Measurements from ENCODE around the gene TMEM178A. TPM values are rescaled to one million over a fixed set of nuclear protein-coding genes. Genes with fewer than 3 reads are reported as not detected.

TMEM178A gene
- total RNA-seq, 1 experiment from 2014 or later = 0.86 TPM

- H3K36me3 Mint-ChIP-seq (ENCODE audit: insufficient read depth, unreplicated experiment) = peaks cover 57% of the 10 kb centered on the region
- no peak for TF ChIP-seq CTCF (IDR thresholded peaks at IDR 0.05; ENCODE audit: unreplicated experiment)
- DNase-seq (ENCODE audit: unreplicated experiment) = no peak
- H3K27me3 Mint-ChIP-seq (ENCODE audit: insufficient read depth, unreplicated experiment) = no peaks in the 10 kb centered on the region
- POLR2A ChIA-PET = interaction anchor here (0.6 kb wide), 1 partner anchor 932 kb away, joined by 3 read pairs; no protein-coding TSS in a partner anchor
- CTCF ChIA-PET = interaction anchor here (0.5 to 2.5 kb wide), 4 partner anchors 18 to 675 kb away, joined by 3 to 11 read pairs (median 4); no protein-coding TSS in a partner anchor
- no peak overlapping the region for H3K4me3 Mint-ChIP-seq (ENCODE audit: unreplicated experiment)
- H3K27ac Mint-ChIP-seq (ENCODE audit: low read depth, unreplicated experiment) = no peak overlapping the region
- H3K4me1 Mint-ChIP-seq (ENCODE audit: insufficient read depth, unreplicated experiment) = peaks cover 15% of the 10 kb centered on the region
- H3K9me3 Mint-ChIP-seq (ENCODE audit: unreplicated experiment) = no peaks in the 10 kb centered on the region
- intact Hi-C loops (cut with micrococcal nuclease) = loop anchor here (5.0 kb wide), 1 partner anchor 785 kb away; no protein-coding TSS in a partner anchor
- no TSS peak for BruUV-seq (replicated peaks)
Measured at GRCh38 chr2:39732482-39732881, 66.8 kb downstream of the TMEM178A start.

GRCh38 chr2:39733070-39733674 is 67.5 kb downstream of the TMEM178A start:
- Mint-ChIP-seq H3K27me3 (ENCODE audit: insufficient read depth, unreplicated experiment) (no peaks in the 10 kb centered on the region), H3K9me3 (ENCODE audit: unreplicated experiment) (no peaks in the 10 kb centered on the region), H3K4me1 (ENCODE audit: insufficient read depth, unreplicated experiment) (peaks cover 20% of the 10 kb centered on the region), H3K27ac (ENCODE audit: low read depth, unreplicated experiment) (no peak overlapping the region), H3K4me3 (ENCODE audit: unreplicated experiment) (no peak overlapping the region), H3K36me3 (ENCODE audit: insufficient read depth, unreplicated experiment) (peaks cover 64% of the 10 kb centered on the region)
- DNase-seq (ENCODE audit: unreplicated experiment) = no peak
- intact Hi-C loops (cut with micrococcal nuclease) = loop anchor here (5.0 kb wide), 1 partner anchor 786 kb away; no protein-coding TSS in a partner anchor
- TF ChIP-seq CTCF (IDR thresholded peaks at IDR 0.05; ENCODE audit: unreplicated experiment) = no peak
- ChIA-PET POLR2A (interaction anchor here (1.4 kb wide), 1 partner anchor 13 kb away, joined by 4 read pairs; no protein-coding TSS in a partner anchor), CTCF (interaction anchor here (1.0 to 2.5 kb wide), 3 partner anchors 18 to 220 kb away, joined by 3 to 11 read pairs (median 4); no protein-coding TSS in a partner anchor)
- BruUV-seq (replicated peaks) = no TSS peak

- no TSS peak for BruUV-seq (replicated peaks)
- Mint-ChIP-seq H3K27ac (ENCODE audit: low read depth, unreplicated experiment) (peak overlapping the region; percentile 18), H3K4me1 (ENCODE audit: insufficient read depth, unreplicated experiment) (peaks cover 20% of the 10 kb centered on the region), H3K9me3 (ENCODE audit: unreplicated experiment) (no peaks in the 10 kb centered on the region), H3K27me3 (ENCODE audit: insufficient read depth, unreplicated experiment) (no peaks in the 10 kb centered on the region), H3K4me3 (ENCODE audit: unreplicated experiment) (no peak overlapping the region), H3K36me3 (ENCODE audit: insufficient read depth, unreplicated experiment) (peaks cover 71% of the 10 kb centered on the region)
- CTCF ChIA-PET = interaction anchor here (0.6 kb wide), 1 partner anchor 36 kb away, joined by 3 read pairs; no protein-coding TSS in a partner anchor
- DNase-seq (ENCODE audit: unreplicated experiment) = peak; percentile 11
- intact Hi-C loops (cut with micrococcal nuclease) = loop anchor here (5.0 kb wide), 1 partner anchor 787 kb away; no protein-coding TSS in a partner anchor
- no peak for TF ChIP-seq CTCF (IDR thresholded peaks at IDR 0.05; ENCODE audit: unreplicated experiment)
- POLR2A ChIA-PET = interaction anchor here (0.6 to 1.4 kb wide), 4 partner anchors 17 to 165 kb away, joined by 3 to 5 read pairs (median 4); no protein-coding TSS in a partner anchor
Measured at GRCh38 chr2:39734445-39734844, 68.7 kb downstream of the TMEM178A start.

- no peak for TF ChIP-seq CTCF (IDR thresholded peaks at IDR 0.05; ENCODE audit: unreplicated experiment)
- H3K27me3 Mint-ChIP-seq (ENCODE audit: insufficient read depth, unreplicated experiment) = no peaks in the 10 kb centered on the region
- H3K4me3 Mint-ChIP-seq (ENCODE audit: unreplicated experiment) = no peak overlapping the region
- BruUV-seq (replicated peaks) = no TSS peak
- POLR2A ChIA-PET = interaction anchor here (0.9 to 1.5 kb wide), 2 partner anchors 9 to 374 kb away, joined by 3 to 7 read pairs; no protein-coding TSS in a partner anchor
- intact Hi-C loops (cut with micrococcal nuclease) = no loop called here
- H3K4me1 Mint-ChIP-seq (ENCODE audit: insufficient read depth, unreplicated experiment) = peaks cover 20% of the 10 kb centered on the region
- DNase-seq (ENCODE audit: unreplicated experiment) = no peak
- peaks cover 70% of the 10 kb centered on the region for H3K36me3 Mint-ChIP-seq (ENCODE audit: insufficient read depth, unreplicated experiment)
- H3K9me3 Mint-ChIP-seq (ENCODE audit: unreplicated experiment) = no peaks in the 10 kb centered on the region
- H3K27ac Mint-ChIP-seq (ENCODE audit: low read depth, unreplicated experiment) = no peak overlapping the region
- CTCF ChIA-PET = interaction anchor here (0.9 kb wide), 1 partner anchor 10 kb away, joined by 4 read pairs; no protein-coding TSS in a partner anchor
Measured at GRCh38 chr2:39735648-39736047, 69.9 kb downstream of the TMEM178A start.
